BJ (cell line): ENCODE results near the gene GPR78. TPM values are rescaled to one million over a fixed set of nuclear protein-coding genes. Genes with fewer than 3 reads are reported as not detected.

Source experiments
- CTCF ChIA-PET: fragments of 350-600 bp; formaldehyde crosslinking; extraction: SDS; loops from one replicate; lab custom pipeline; 2021; ENCODE audit warnings: antibody characterized with exemption, inconsistent platforms; lab: Yijun Ruan, JAX
- POLR2A ChIA-PET: fragments of 300-600 bp; sonication (Branson Sonifier 250); formaldehyde crosslinking; extraction: SDS; loops from one replicate; lab custom pipeline; 2021; ENCODE audit warnings: antibody characterized with exemption; lab: Charles Lee
- DNase-seq: peaks from one replicate; pipeline ENCODE4 v3.0.0-alpha.2; 2011; ENCODE audit warnings: low read depth
- H3K27me3 ChIP-seq: 2 replicates; pipeline ENCODE4 v1.6.0; 2011; ENCODE audit warnings: low read length; ENCODE audit not compliant: control insufficient read depth, insufficient read depth
- H3K36me3 ChIP-seq: 2 replicates; pipeline ENCODE4 v1.5.1; 2011; ENCODE audit warnings: low read length; ENCODE audit not compliant: control insufficient read depth, insufficient read depth
- H3K4me3 ChIP-seq: 2 replicates; pipeline ENCODE4 v1.5.1; 2011; ENCODE audit warnings: low read depth, mild to moderate bottlenecking, control low read depth, low read length
- polyA plus RNA-seq: library from polyadenylated mRNA; depleted of rRNA; stranded (reverse); fragments of >200 nt; gene quantifications from 2 replicates; pipeline ENCODE4 v1.2.3, GENCODE V29; 2011
- TF ChIP-seq, protein P1 (sequence below): IDR thresholded peaks from 2 replicates; pipeline ENCODE4 v1.5.1; 2011; ENCODE audit warnings: low read depth, mild to moderate bottlenecking, control low read depth, inconsistent platforms, low read length, moderate library complexity; ENCODE audit not compliant: insufficient read depth

GPR78 gene
- polyA plus RNA-seq, 1 experiment = 0.82 TPM

DNA sequence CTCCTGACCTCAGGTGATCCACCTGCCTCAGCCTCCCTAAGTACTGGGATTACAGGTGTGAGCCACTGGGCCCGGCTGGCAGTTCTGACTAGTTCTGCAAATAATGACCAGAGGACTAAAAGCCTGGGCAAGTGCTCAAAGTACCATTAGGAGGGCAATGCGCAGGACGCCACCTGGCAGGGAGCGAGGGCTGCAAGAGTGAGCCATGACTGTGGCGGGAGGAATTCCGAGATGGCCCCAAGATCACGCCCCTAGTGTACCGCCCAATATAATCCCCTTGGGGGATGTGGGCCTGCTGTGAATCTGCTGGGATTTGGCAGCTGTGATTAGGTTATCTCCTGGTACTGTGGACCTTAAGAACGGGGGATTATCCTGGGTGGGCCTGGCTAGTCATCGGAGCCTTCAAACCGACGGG, 26.2 kb upstream of the GPR78 start:
- TF ChIP-seq, protein P1, sequence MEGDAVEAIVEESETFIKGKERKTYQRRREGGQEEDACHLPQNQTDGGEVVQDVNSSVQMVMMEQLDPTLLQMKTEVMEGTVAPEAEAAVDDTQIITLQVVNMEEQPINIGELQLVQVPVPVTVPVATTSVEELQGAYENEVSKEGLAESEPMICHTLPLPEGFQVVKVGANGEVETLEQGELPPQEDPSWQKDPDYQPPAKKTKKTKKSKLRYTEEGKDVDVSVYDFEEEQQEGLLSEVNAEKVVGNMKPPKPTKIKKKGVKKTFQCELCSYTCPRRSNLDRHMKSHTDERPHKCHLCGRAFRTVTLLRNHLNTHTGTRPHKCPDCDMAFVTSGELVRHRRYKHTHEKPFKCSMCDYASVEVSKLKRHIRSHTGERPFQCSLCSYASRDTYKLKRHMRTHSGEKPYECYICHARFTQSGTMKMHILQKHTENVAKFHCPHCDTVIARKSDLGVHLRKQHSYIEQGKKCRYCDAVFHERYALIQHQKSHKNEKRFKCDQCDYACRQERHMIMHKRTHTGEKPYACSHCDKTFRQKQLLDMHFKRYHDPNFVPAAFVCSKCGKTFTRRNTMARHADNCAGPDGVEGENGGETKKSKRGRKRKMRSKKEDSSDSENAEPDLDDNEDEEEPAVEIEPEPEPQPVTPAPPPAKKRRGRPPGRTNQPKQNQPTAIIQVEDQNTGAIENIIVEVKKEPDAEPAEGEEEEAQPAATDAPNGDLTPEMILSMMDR = no peak
- Histone ChIP-seq H3K36me3 (no peaks in the 10 kb centered on the region), H3K4me3 (no peak overlapping the region), H3K27me3 (no peaks in the 10 kb centered on the region; the same call in 1 of the 2 replicates)
- CTCF ChIA-PET = interaction anchor here (1.3 kb wide), 1 partner anchor 24 kb away, joined by 3 read pairs; no protein-coding TSS in a partner anchor
- DNase-seq = no peak
- POLR2A ChIA-PET = no interaction called here

DNA sequence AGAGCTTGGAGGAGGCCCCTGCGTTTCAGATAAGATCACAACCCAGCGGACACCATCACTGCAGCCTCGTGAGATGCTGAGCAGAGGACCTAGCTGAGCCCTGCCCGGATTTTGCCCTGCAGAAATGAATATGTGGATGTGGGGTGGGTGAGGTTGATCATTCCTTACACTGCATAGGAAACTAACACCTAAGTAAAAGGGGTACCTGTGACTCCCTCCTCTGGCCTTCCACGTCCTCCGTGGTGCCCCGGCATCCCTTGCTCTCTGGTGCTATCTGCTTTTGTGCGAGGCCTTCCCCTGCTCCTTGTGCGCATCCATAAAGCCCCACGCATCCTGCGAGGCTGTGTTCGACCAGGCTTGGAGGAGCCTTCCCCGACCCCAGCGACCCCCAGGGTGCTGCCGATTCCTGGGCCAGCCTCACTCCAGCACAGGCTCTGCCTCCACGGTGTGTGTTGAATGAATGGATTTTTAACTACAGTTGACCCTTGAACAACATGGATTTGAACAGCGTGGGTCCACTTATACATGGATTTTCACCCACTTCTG, 25.6 kb upstream of the GPR78 start:
- CTCF ChIA-PET = interaction anchor here (1.3 kb wide), 1 partner anchor 25 kb away, joined by 3 read pairs; no protein-coding TSS in a partner anchor
- no peak for DNase-seq
- TF ChIP-seq, protein P1 = no peak
- Histone ChIP-seq H3K27me3 (no peaks in the 10 kb centered on the region; the same call in 1 of the 2 replicates), H3K4me3 (no peak overlapping the region), H3K36me3 (no peaks in the 10 kb centered on the region)
- POLR2A ChIA-PET = no interaction called here

- TF ChIP-seq, protein P1 = no peak
- CTCF ChIA-PET = interaction anchor here (1.0 kb wide), 1 partner anchor 36 kb away, joined by 3 read pairs; no protein-coding TSS in a partner anchor
- Histone ChIP-seq H3K4me3 (no peak overlapping the region), H3K36me3 (no peaks in the 10 kb centered on the region), H3K27me3 (no peaks in the 10 kb centered on the region; the same call in 1 of the 2 replicates)
- no peak for DNase-seq
- POLR2A ChIA-PET = no interaction called here
These were observed 24.5 kb upstream of the GPR78 start for GRCh38 chr4:8555716-8556115.

DNA sequence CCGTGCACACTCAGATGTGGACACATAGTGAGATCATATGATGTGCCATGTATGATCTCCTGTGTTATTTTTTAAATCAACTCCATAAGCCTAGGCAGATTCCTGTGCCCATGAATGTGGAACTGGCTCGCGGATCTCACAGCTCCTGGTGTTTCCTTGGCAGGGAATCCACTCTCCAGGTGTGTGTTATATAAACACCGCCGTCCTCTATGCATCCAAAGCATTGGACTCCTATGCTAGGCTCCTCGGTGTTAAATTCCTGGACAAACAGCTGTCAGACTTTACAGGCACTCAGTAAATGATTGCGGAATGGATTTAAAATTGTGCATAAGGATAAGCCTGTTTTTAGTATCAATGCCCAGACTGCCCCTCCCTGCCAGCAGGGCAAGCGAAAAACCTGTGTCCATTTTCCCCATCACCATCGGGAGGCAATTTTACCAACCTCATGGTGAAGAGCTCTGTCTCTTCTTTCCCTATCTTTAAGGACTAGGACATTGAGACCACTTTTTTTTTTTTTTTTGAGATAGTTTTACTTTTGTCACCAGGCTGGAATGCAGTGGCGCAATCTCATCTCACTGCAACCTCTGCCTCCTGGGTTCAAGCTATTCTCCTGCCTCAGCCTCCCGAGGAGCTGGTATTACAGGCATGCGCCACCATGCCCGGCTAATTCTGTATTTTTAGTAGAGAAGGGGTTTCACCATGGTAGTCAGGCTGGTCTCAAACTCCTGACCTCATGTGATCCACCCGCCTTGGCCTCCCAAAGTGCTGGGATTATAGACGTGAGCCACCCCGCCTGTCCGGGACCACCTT, 23.6 kb upstream of the GPR78 start:
- Histone ChIP-seq H3K36me3 (no peaks in the 10 kb centered on the region), H3K27me3 (no peaks in the 10 kb centered on the region; the same call in 1 of the 2 replicates), H3K4me3 (no peak overlapping the region)
- ChIA-PET POLR2A (interaction anchor here (0.6 to 0.8 kb wide), 2 partner anchors 13 to 19 kb away, joined by 3 to 6 read pairs; no protein-coding TSS in a partner anchor), CTCF (interaction anchor here (0.6 to 1.0 kb wide), 2 partner anchors 35 to 42 kb away, joined by 3 to 4 read pairs; no protein-coding TSS in a partner anchor)
- DNase-seq = no peak
- TF ChIP-seq, protein P1 = no peak
